Liver (tissue), 9 donors: ENCODE measurements around the gene IP6K1. TPM values are rescaled to one million over a fixed set of nuclear protein-coding genes. Genes with fewer than 3 reads are reported as not detected.

Experiments used
- DNase-seq: peaks from one replicate; pipeline ENCODE4 v3.0.0-alpha.2; 2017; ENCODE audit warnings: low spot score
- H3K27ac ChIP-seq, 2 donors: one replicate each; pipeline ENCODE4 v1.7.0; 2013; ENCODE audit warnings: inconsistent platforms in 2 of 2, low read length in 2 of 2, control low read depth in 1 of 2, low read depth in 1 of 2, mild to moderate bottlenecking in 1 of 2
- H3K27me3 ChIP-seq, 4 donors: one replicate each; pipeline versions ENCODE4 v1.6.1 to v1.7.0; 2013; ENCODE audit warnings: low read length in 3 of 4, inconsistent platforms in 1 of 4, mild to moderate bottlenecking in 1 of 4, moderate library complexity in 1 of 4; ENCODE audit not compliant: control insufficient read depth in 4 of 4, insufficient read depth in 4 of 4
- H3K36me3 ChIP-seq, 4 donors: one replicate each; pipeline versions ENCODE4 v1.6.1 to v1.7.0; 2013; ENCODE audit warnings: low read length in 3 of 4, mild to moderate bottlenecking in 3 of 4, low read depth in 1 of 4, moderate library complexity in 1 of 4; ENCODE audit not compliant: control insufficient read depth in 4 of 4, insufficient read depth in 3 of 4
- H3K4me1 ChIP-seq, 4 donors: one replicate each; pipeline versions ENCODE4 v1.6.1 to v1.7.0; 2013; ENCODE audit warnings: low read length in 3 of 4, mild to moderate bottlenecking in 3 of 4, moderate library complexity in 1 of 4; ENCODE audit not compliant: control insufficient read depth in 4 of 4, insufficient read depth in 4 of 4
- H3K4me3 ChIP-seq, 3 donors: one replicate each; pipeline versions ENCODE4 v1.6.1 to v1.7.0; 2013; ENCODE audit warnings: low read length in 3 of 3, control low read depth in 1 of 3, low read depth in 1 of 3, mild to moderate bottlenecking in 1 of 3
- H3K9ac ChIP-seq, 2 donors: one replicate each; pipeline ENCODE4 v1.7.0; 2013; ENCODE audit warnings: low read length in 2 of 2, mild to moderate bottlenecking in 2 of 2, moderate library complexity in 2 of 2, control low read depth in 1 of 2, low read depth in 1 of 2
- H3K9me3 ChIP-seq, 4 donors: one replicate each; pipeline versions ENCODE4 v1.6.1 to v1.7.0; 2013; ENCODE audit warnings: low read length in 3 of 4; ENCODE audit not compliant: control insufficient read depth in 4 of 4
- EGR1 ChIP-seq, 2 donors: IDR thresholded peaks; 2 replicates each; pipeline ENCODE4 v1.6.1; 2016 to 2018; ENCODE audit warnings: antibody characterized with exemption in 2 of 2, low read depth in 2 of 2
- FOXA1 ChIP-seq: IDR thresholded peaks from 2 replicates; pipeline ENCODE4 v1.6.1; 2016; ENCODE audit warnings: antibody characterized with exemption
- FOXA2 ChIP-seq: IDR thresholded peaks from 2 replicates; pipeline ENCODE4 v1.6.1; 2016; ENCODE audit warnings: antibody characterized with exemption
- GABPA ChIP-seq, 2 donors: IDR thresholded peaks in 1 of 2; conservative IDR thresholded peaks in 1 of 2; 2 replicates each; pipeline ENCODE4 v1.6.1; 2016; ENCODE audit warnings: antibody characterized with exemption in 2 of 2, mild to moderate bottlenecking in 1 of 2, moderate library complexity in 1 of 2
- HNF4A ChIP-seq, 2 donors: conservative IDR thresholded peaks; 2 replicates each; pipeline ENCODE4 v1.6.1; 2016; ENCODE audit warnings: antibody characterized with exemption in 2 of 2, mild to moderate bottlenecking in 2 of 2
- HNF4G ChIP-seq: IDR thresholded peaks from 2 replicates; pipeline ENCODE4 v1.6.1; 2016; ENCODE audit warnings: antibody characterized with exemption
- JUND ChIP-seq, 2 donors: IDR thresholded peaks; 2 replicates each; pipeline ENCODE4 v1.6.1; 2016; ENCODE audit warnings: antibody characterized with exemption in 2 of 2
- NR2F2 ChIP-seq: IDR thresholded peaks from 2 replicates; pipeline ENCODE4 v1.6.1; 2016; ENCODE audit warnings: antibody characterized with exemption
- RAD21 ChIP-seq, 2 donors: IDR thresholded peaks; 2 replicates each; pipeline ENCODE4 v1.6.1; 2016; ENCODE audit warnings: antibody characterized with exemption in 2 of 2, mild to moderate bottlenecking in 2 of 2
- RXRA ChIP-seq, 2 donors: IDR thresholded peaks; 2 replicates each; pipeline ENCODE4 v1.6.1; 2017 to 2018; ENCODE audit warnings: antibody characterized with exemption in 2 of 2, mild to moderate bottlenecking in 1 of 2
- SP1 ChIP-seq: IDR thresholded peaks from 2 replicates; pipeline ENCODE4 v1.6.1; 2018; ENCODE audit warnings: antibody characterized with exemption, mild to moderate bottlenecking
- TAF1 ChIP-seq: conservative IDR thresholded peaks from 2 replicates; pipeline ENCODE4 v1.6.1; 2016; ENCODE audit warnings: antibody characterized with exemption, mild to moderate bottlenecking
- YY1 ChIP-seq: IDR thresholded peaks from 2 replicates; pipeline ENCODE4 v1.6.1; 2016; ENCODE audit warnings: antibody characterized with exemption, mild to moderate bottlenecking
- WGBS: extraction: QIAGEN DNeasy Blood & Tissue Kit; methylation state at CpG from one replicate; pipeline ENCODE4 v1.1.7; 2013; 5-methylcytosine and 5-hydroxymethylcytosine counted together
- polyA plus RNA-seq, 2 donors: library from polyadenylated mRNA; stranded (reverse) in 1 of 2; unstranded in 1 of 2; fragments of 200-250 nt in 1 of 2; fragments of >200 nt in 1 of 2; fragmentation: Nextera tagmentation in 1 of 2; extraction: Ambion mirVana in 1 of 2; gene quantifications; one replicate each; pipeline versions ENCODE4 v1.2.1 to v1.2.3, GENCODE V29; 2013 to 2015
- total RNA-seq, 2 donors: library from RNA; depleted of rRNA; stranded (reverse); fragments of >200 nt; gene quantifications; one replicate each; pipeline ENCODE4 v1.2.3, GENCODE V29; 2014
- TF ChIP-seq, protein P1 (sequence below): IDR thresholded peaks from 2 replicates; pipeline ENCODE4 v1.6.1; 2016; ENCODE audit warnings: antibody characterized with exemption
- TF ChIP-seq, protein P2 (sequence below): IDR thresholded peaks from 2 replicates; pipeline ENCODE4 v1.6.1; 2016; ENCODE audit warnings: antibody characterized with exemption
- TF ChIP-seq, protein P3 (sequence below): fragments of 150-350 bp; IDR thresholded peaks from 2 replicates; pipeline ENCODE4 v1.5.1; 2017; ENCODE audit warnings: improper control_type of control experiment, low read depth, low read length; ENCODE audit not compliant: missing input control
- TF ChIP-seq, protein P4 (sequence below): IDR thresholded peaks from 2 replicates; pipeline ENCODE4 v1.6.1; 2016; ENCODE audit warnings: antibody characterized with exemption
- TF ChIP-seq, protein P5 (sequence below): IDR thresholded peaks from 2 replicates; pipeline ENCODE4 v1.6.1; 2016; ENCODE audit warnings: antibody characterized with exemption, mild to moderate bottlenecking
- donor health status: healthy.
- donor health status: healthy.
- donor health status: healthy.
- donor health status: healthy.
- donor health status: healthy.

Gene IP6K1
- total and polyA plus RNA-seq, 4 donors, result 6.6 to 32.3 (median 18.1) TPM

DNA sequence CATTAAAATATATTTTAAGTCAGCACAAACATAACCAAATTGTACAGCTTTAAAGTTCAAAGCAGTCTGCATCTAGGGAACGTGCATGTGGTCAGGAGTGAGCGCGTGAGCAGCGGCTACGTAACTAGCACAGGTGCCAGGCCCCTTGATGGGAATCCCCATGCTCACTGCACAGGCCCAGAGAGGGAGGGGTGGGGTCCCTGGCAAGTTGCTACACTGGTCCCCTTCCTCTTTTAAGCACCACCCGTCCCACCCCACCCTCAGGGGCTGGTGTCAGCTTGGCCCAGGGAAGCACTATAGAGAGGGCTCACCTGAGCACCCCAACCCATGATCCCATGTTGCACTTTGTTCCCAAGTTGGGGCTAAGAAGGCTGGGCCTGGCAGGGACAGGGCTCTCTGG, 61.8 kb downstream of the IP6K1 start:
- peak; percentile 40 for DNase-seq
- Histone ChIP-seq H3K4me1 (peaks cover 6 to 44% (median 32%) of the 10 kb centered on the region in 4 donors), H3K36me3 (peaks cover 5 to 29% (median 11%) of the 10 kb centered on the region in 4 donors), H3K9me3 (no peaks in the 10 kb centered on the region), H3K27me3 (no peaks in the 10 kb centered on the region), H3K4me3 (peak overlapping the region; percentile 57 to 69 (median 63)), H3K27ac (peak overlapping the region; percentile 71 to 90), H3K9ac (peak overlapping the region; percentile 53 to 80)
- WGBS, result 25% methylated on average over 6 of the region's 6 CpGs
- TF ChIP-seq GABPA (IDR thresholded peaks at IDR 0.05 in 1 of 2, conservative IDR thresholded peaks at IDR 0.05 in 1 of 2) (no peak), RAD21 (IDR thresholded peaks at IDR 0.05) (no peak), TAF1 (no peak), HNF4A (conservative IDR thresholded peaks at IDR 0.05) (no peak), JUND (IDR thresholded peaks at IDR 0.05) (no peak), YY1 (no peak), RXRA (IDR thresholded peaks at IDR 0.05) (no peak), FOXA1 (no peak), SP1 (no peak), NR2F2 (no peak), FOXA2 (no peak), HNF4G (no peak), EGR1 (IDR thresholded peaks at IDR 0.05; ENCODE audit: low read depth in 2 of 2) (no peak)
- TF ChIP-seq, protein P1, sequence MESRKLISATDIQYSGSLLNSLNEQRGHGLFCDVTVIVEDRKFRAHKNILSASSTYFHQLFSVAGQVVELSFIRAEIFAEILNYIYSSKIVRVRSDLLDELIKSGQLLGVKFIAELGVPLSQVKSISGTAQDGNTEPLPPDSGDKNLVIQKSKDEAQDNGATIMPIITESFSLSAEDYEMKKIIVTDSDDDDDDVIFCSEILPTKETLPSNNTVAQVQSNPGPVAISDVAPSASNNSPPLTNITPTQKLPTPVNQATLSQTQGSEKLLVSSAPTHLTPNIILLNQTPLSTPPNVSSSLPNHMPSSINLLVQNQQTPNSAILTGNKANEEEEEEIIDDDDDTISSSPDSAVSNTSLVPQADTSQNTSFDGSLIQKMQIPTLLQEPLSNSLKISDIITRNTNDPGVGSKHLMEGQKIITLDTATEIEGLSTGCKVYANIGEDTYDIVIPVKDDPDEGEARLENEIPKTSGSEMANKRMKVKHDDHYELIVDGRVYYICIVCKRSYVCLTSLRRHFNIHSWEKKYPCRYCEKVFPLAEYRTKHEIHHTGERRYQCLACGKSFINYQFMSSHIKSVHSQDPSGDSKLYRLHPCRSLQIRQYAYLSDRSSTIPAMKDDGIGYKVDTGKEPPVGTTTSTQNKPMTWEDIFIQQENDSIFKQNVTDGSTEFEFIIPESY, result no peak
- TF ChIP-seq, protein P2, sequence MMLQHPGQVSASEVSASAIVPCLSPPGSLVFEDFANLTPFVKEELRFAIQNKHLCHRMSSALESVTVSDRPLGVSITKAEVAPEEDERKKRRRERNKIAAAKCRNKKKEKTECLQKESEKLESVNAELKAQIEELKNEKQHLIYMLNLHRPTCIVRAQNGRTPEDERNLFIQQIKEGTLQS, result no peak
- TF ChIP-seq, protein P3, sequence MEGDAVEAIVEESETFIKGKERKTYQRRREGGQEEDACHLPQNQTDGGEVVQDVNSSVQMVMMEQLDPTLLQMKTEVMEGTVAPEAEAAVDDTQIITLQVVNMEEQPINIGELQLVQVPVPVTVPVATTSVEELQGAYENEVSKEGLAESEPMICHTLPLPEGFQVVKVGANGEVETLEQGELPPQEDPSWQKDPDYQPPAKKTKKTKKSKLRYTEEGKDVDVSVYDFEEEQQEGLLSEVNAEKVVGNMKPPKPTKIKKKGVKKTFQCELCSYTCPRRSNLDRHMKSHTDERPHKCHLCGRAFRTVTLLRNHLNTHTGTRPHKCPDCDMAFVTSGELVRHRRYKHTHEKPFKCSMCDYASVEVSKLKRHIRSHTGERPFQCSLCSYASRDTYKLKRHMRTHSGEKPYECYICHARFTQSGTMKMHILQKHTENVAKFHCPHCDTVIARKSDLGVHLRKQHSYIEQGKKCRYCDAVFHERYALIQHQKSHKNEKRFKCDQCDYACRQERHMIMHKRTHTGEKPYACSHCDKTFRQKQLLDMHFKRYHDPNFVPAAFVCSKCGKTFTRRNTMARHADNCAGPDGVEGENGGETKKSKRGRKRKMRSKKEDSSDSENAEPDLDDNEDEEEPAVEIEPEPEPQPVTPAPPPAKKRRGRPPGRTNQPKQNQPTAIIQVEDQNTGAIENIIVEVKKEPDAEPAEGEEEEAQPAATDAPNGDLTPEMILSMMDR, result no peak
- TF ChIP-seq, protein P4, sequence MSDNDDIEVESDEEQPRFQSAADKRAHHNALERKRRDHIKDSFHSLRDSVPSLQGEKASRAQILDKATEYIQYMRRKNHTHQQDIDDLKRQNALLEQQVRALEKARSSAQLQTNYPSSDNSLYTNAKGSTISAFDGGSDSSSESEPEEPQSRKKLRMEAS, result no peak
- TF ChIP-seq, protein P5, sequence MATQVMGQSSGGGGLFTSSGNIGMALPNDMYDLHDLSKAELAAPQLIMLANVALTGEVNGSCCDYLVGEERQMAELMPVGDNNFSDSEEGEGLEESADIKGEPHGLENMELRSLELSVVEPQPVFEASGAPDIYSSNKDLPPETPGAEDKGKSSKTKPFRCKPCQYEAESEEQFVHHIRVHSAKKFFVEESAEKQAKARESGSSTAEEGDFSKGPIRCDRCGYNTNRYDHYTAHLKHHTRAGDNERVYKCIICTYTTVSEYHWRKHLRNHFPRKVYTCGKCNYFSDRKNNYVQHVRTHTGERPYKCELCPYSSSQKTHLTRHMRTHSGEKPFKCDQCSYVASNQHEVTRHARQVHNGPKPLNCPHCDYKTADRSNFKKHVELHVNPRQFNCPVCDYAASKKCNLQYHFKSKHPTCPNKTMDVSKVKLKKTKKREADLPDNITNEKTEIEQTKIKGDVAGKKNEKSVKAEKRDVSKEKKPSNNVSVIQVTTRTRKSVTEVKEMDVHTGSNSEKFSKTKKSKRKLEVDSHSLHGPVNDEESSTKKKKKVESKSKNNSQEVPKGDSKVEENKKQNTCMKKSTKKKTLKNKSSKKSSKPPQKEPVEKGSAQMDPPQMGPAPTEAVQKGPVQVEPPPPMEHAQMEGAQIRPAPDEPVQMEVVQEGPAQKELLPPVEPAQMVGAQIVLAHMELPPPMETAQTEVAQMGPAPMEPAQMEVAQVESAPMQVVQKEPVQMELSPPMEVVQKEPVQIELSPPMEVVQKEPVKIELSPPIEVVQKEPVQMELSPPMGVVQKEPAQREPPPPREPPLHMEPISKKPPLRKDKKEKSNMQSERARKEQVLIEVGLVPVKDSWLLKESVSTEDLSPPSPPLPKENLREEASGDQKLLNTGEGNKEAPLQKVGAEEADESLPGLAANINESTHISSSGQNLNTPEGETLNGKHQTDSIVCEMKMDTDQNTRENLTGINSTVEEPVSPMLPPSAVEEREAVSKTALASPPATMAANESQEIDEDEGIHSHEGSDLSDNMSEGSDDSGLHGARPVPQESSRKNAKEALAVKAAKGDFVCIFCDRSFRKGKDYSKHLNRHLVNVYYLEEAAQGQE, result no peak
